ENCODE results near the gene GGCX. TPM values are rescaled to one million over a fixed set of nuclear protein-coding genes. Genes with fewer than 3 reads are reported as not detected.

Gene GGCX
- total and polyA plus RNA-seq, 2 experiments from 2014 or later = 64.5 to 66.1 TPM

- H3K79me2 ChIP-seq = no peaks in the 10 kb centered on the region
- no peaks in the 10 kb centered on the region for H3K9me3 ChIP-seq (ENCODE audit: low read depth)
- H3K36me3 ChIP-seq (replicated peaks; ENCODE audit: insufficient read depth, low read depth) = no peaks in the 10 kb centered on the region
- H3K4me1 ChIP-seq (ENCODE audit: insufficient read depth) = peaks cover 23% of the 10 kb centered on the region
- no peaks in the 10 kb centered on the region for H4K20me1 ChIP-seq (ENCODE audit: insufficient read depth, poor library complexity, severe bottlenecking)
- no peak overlapping the region for H3K4me2 ChIP-seq
- 88% methylated on average over 4 of the region's 4 CpGs for WGBS (ENCODE audit: low lambda C conversion rate, missing lambda C conversion rate)
- TF ChIP-seq EZH2 (IDR thresholded peaks at IDR 0.05; ENCODE audit: borderline replicate concordance) (no peak), EZH2phosphoT487 (IDR thresholded peaks at IDR 0.05; ENCODE audit: low read depth, severe bottlenecking, unreplicated experiment) (no peak), CTCF (IDR thresholded peaks at IDR 0.05; ENCODE audit: poor library complexity) (no peak)
- no peak overlapping the region for H3K4me3 ChIP-seq
- no peak overlapping the region for H2AFZ ChIP-seq
- H3K27me3 ChIP-seq = no peaks in the 10 kb centered on the region
- no peaks in the 10 kb centered on the region for H3K9me2 ChIP-seq (replicated peaks; ENCODE audit: insufficient read depth)
- H3K27ac ChIP-seq = no peak overlapping the region
- DNase-seq (ENCODE audit: low spot score) = no peak
Observed at GRCh38 chr2:85588645-85589044, 27.4 kb upstream of the GGCX start.

- Histone ChIP-seq H3K9me2 (replicated peaks; ENCODE audit: insufficient read depth) (no peaks in the 10 kb centered on the region), H3K4me2 (no peak overlapping the region), H2AFZ (no peak overlapping the region), H4K20me1 (ENCODE audit: insufficient read depth, poor library complexity, severe bottlenecking) (no peaks in the 10 kb centered on the region), H3K27me3 (no peaks in the 10 kb centered on the region), H3K9me3 (ENCODE audit: low read depth) (no peaks in the 10 kb centered on the region), H3K4me3 (no peak overlapping the region), H3K79me2 (no peaks in the 10 kb centered on the region), H3K36me3 (replicated peaks; ENCODE audit: insufficient read depth, low read depth) (no peaks in the 10 kb centered on the region), H3K27ac (no peak overlapping the region), H3K4me1 (ENCODE audit: insufficient read depth) (peaks cover 25% of the 10 kb centered on the region)
- no peak for TF ChIP-seq EZH2phosphoT487 (IDR thresholded peaks at IDR 0.05; ENCODE audit: low read depth, severe bottlenecking, unreplicated experiment)
- no peak for TF ChIP-seq EZH2 (IDR thresholded peaks at IDR 0.05; ENCODE audit: borderline replicate concordance)
- no peak for TF ChIP-seq CTCF (IDR thresholded peaks at IDR 0.05; ENCODE audit: poor library complexity)
- DNase-seq (ENCODE audit: low spot score) = no peak
- 64% methylated on average over 4 of the region's 4 CpGs for WGBS (ENCODE audit: low lambda C conversion rate, missing lambda C conversion rate)
Observed at GRCh38 chr2:85588236-85588635, 26.9 kb upstream of the GGCX start.

GRCh38 chr2:85585781-85586105, 24.4 kb upstream of the GGCX start:
- H2AFZ ChIP-seq = no peak overlapping the region
- DNase-seq (ENCODE audit: low spot score) = no peak
- peak overlapping the region; percentile 57 for H3K27ac ChIP-seq
- no peaks in the 10 kb centered on the region for H4K20me1 ChIP-seq (ENCODE audit: insufficient read depth, poor library complexity, severe bottlenecking)
- H3K36me3 ChIP-seq (replicated peaks; ENCODE audit: insufficient read depth, low read depth) = no peaks in the 10 kb centered on the region
- no peaks in the 10 kb centered on the region for H3K27me3 ChIP-seq
- no peak overlapping the region for H3K4me3 ChIP-seq
- WGBS (ENCODE audit: low lambda C conversion rate, missing lambda C conversion rate) = 100% methylated on average over 1 of the region's 1 CpG
- H3K4me1 ChIP-seq (ENCODE audit: insufficient read depth) = peaks cover 25% of the 10 kb centered on the region
- H3K4me2 ChIP-seq = no peak overlapping the region
- no peaks in the 10 kb centered on the region for H3K79me2 ChIP-seq
- TF ChIP-seq EZH2phosphoT487 (IDR thresholded peaks at IDR 0.05; ENCODE audit: low read depth, severe bottlenecking, unreplicated experiment) (no peak), EZH2 (IDR thresholded peaks at IDR 0.05; ENCODE audit: borderline replicate concordance) (no peak), CTCF (IDR thresholded peaks at IDR 0.05; ENCODE audit: poor library complexity) (no peak)
- H3K9me3 ChIP-seq (ENCODE audit: low read depth) = no peaks in the 10 kb centered on the region
- H3K9me2 ChIP-seq (replicated peaks; ENCODE audit: insufficient read depth) = no peaks in the 10 kb centered on the region

Measured in hepatocyte (in vitro differentiated cells).